ENCODE data around the gene PIN1. TPM values are rescaled to one million over a fixed set of nuclear protein-coding genes. Genes with fewer than 3 reads are reported as not detected.
A peak's percentile ranks its signal among the peaks of the same experiment; 100 is the strongest.

PIN1 gene
- total and polyA plus RNA-seq, 2 of the 13 experiments (the other 11 are each of a cell fraction or from before 2014, with no cell fraction given), result 31.9 to 72.0 TPM

DNA sequence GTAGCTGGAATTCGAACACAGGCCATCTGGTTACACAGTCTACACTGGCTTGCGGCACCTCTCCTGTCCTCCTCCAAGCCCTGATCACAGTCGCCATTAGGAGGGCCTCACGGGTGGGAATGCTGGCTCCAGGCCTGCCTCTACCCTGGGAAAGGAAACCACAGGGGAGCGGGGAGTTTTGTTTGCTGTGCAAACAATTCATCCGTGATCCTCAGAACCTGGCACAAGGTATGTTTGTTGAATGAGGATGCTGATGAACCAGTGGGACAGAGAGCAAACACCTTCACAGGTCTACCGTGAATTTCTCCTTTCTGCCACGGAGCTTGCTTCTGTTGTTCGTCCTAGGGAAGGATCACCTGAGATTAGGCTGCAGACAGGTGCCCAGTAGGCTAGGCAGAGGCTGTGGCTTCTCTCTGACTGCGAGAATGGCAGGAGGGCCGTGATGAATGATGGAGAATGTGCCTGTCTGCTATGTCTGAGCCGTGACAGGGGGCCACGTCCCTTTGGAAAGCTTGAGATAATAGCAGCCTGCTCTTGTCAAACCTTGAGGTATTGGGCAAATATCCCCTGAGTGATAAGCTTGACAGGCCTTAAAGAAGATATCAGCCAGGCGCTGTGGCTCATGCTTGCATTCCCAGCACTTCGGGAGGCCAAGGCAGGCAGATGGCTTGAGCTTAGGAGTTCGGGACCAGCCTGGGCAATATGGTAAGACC, 36.7 kb downstream of the PIN1 start (continued):
- TF ChIP-seq PITX1 (CRISPR knock-in tag; IDR thresholded peaks at IDR 0.05) (0 out of 2 replicates have a peak, but pooled peaks have one; percentile 13), ZEB1 (IDR thresholded peaks at IDR 0.05; ENCODE audit: insufficient replicate concordance, low read depth) (peak; percentile 97), NPAS2 (CRISPR knock-in tag; IDR thresholded peaks at IDR 0.05; ENCODE audit: borderline replicate concordance) (no peak), GATAD2A (CRISPR knock-in tag; IDR thresholded peaks at IDR 0.05) (peak; percentile 47; the same call in 1 of the 2 replicates), FOXA3 (CRISPR knock-in tag; IDR thresholded peaks at IDR 0.05) (peak; percentile 76), ZNF468 (CRISPR knock-in tag; IDR thresholded peaks at IDR 0.05) (no peak), ZNF615 (CRISPR knock-in tag; IDR thresholded peaks at IDR 0.05; ENCODE audit: borderline replicate concordance) (no peak), TOE1 (CRISPR knock-in tag; IDR thresholded peaks at IDR 0.05) (no peak), AKAP8 (CRISPR knock-in tag; IDR thresholded peaks at IDR 0.05) (no peak), ZNF672 (CRISPR knock-in tag; IDR thresholded peaks at IDR 0.05) (no peak), MTF1 (CRISPR knock-in tag; IDR thresholded peaks at IDR 0.05) (no peak), CBX2 (IDR thresholded peaks at IDR 0.05; ENCODE audit: low read depth, low read length) (no peak), CBX2 (CRISPR knock-in tag; IDR thresholded peaks at IDR 0.05; ENCODE audit: low read depth) (no peak), ZBTB3 (CRISPR knock-in tag; IDR thresholded peaks at IDR 0.05; ENCODE audit: borderline replicate concordance, low read depth) (no peak), NRL (CRISPR knock-in tag; IDR thresholded peaks at IDR 0.05; ENCODE audit: borderline replicate concordance) (no peak; the same call in 1 of the 2 replicates), ZNF501 (CRISPR knock-in tag; IDR thresholded peaks at IDR 0.05) (0 out of 2 replicates have a peak, but pooled peaks have one; percentile 44), ZNF777 (CRISPR knock-in tag; IDR thresholded peaks at IDR 0.05) (no peak), RAD21 (CRISPR knock-in tag; IDR thresholded peaks at IDR 0.05) (no peak), ZNF362 (CRISPR knock-in tag; IDR thresholded peaks at IDR 0.05; ENCODE audit: borderline replicate concordance) (no peak), HDAC2 (CRISPR knock-in tag; IDR thresholded peaks at IDR 0.05) (0 out of 2 replicates have a peak, but pooled peaks have one; percentile 23), TBX2 (CRISPR knock-in tag; IDR thresholded peaks at IDR 0.05; ENCODE audit: borderline replicate concordance) (peak; percentile 42; the same call in 1 of the 2 replicates), PAXIP1 (CRISPR knock-in tag; conservative IDR thresholded peaks at IDR 0.05) (peak; percentile 71), CREM (IDR thresholded peaks at IDR 0.05) (no peak), CREM (CRISPR knock-in tag; IDR thresholded peaks at IDR 0.05) (no peak), GTF3A (CRISPR knock-in tag; conservative IDR thresholded peaks at IDR 0.05) (no peak), PRPF4 (IDR thresholded peaks at IDR 0.05; ENCODE audit: low read depth, low read length, poor library complexity, severe bottlenecking) (no peak), RCOR2 (CRISPR knock-in tag; IDR thresholded peaks at IDR 0.05) (peak; percentile 57; the same call in 1 of the 2 replicates)
